ENCODE measurements around the gene LETMD1.
"Not testable (repeated sequence)": the region's sequence is repeated elsewhere in the genome, so short reads cannot be mapped to it uniquely, and the experiment has no call there.

LETMD1 gene

GRCh38 chr12:51047655-51048540 is at the start of gene LETMD1:
LETMD1 (plus strand) TSS chr12:51048327; CDS start chr12:51048357, 30 bp downstream.
- DNase-seq (ENCODE audit: low spot score): peak; percentile 93

- no peak for DNase-seq (ENCODE audit: low spot score)
Measured at GRCh38 chr12:50999093-50999492, 49.0 kb upstream of the LETMD1 start.

- no peak for DNase-seq (ENCODE audit: low spot score)
Measured at GRCh38 chr12:51000245-51000644, 47.9 kb upstream of the LETMD1 start.

GRCh38 chr12:51001799-51002198 is 46.3 kb upstream of the LETMD1 start:
- DNase-seq (ENCODE audit: low spot score): no peak

- DNase-seq (ENCODE audit: low spot score): no peak
Measured at GRCh38 chr12:51004504-51004903, 43.6 kb upstream of the LETMD1 start.

GRCh38 chr12:51005030-51005429 is 43.1 kb upstream of the LETMD1 start:
- DNase-seq (ENCODE audit: low spot score): no peak

GRCh38 chr12:51005671-51006070 is 42.5 kb upstream of the LETMD1 start:
- DNase-seq (ENCODE audit: low spot score): no peak

- no peak for DNase-seq (ENCODE audit: low spot score)
Measured at GRCh38 chr12:51008329-51009055, 39.6 kb upstream of the LETMD1 start.

- DNase-seq (ENCODE audit: low spot score): peak; percentile 63
Measured at GRCh38 chr12:51009056-51009440, 39.1 kb upstream of the LETMD1 start.

- DNase-seq (ENCODE audit: low spot score): no peak
Measured at GRCh38 chr12:51011955-51012354, 36.2 kb upstream of the LETMD1 start.

GRCh38 chr12:51012570-51013236 is 35.4 kb upstream of the LETMD1 start:
- no peak for DNase-seq (ENCODE audit: low spot score)

- DNase-seq (ENCODE audit: low spot score): no peak
Measured at GRCh38 chr12:51013441-51013840, 34.7 kb upstream of the LETMD1 start.

GRCh38 chr12:51014467-51014866 is 33.7 kb upstream of the LETMD1 start:
- not testable (repeated sequence) for DNase-seq (ENCODE audit: low spot score)

GRCh38 chr12:51017452-51017851 is 30.7 kb upstream of the LETMD1 start:
- DNase-seq (ENCODE audit: low spot score): no peak

- DNase-seq (ENCODE audit: low spot score): no peak
Measured at GRCh38 chr12:51018956-51019355, 29.2 kb upstream of the LETMD1 start.

- DNase-seq (ENCODE audit: low spot score): no peak
Measured at GRCh38 chr12:51019927-51020326, 28.2 kb upstream of the LETMD1 start.

- no peak for DNase-seq (ENCODE audit: low spot score)
Measured at GRCh38 chr12:51020448-51021182, 27.5 kb upstream of the LETMD1 start.

GRCh38 chr12:51021694-51022093 is 26.4 kb upstream of the LETMD1 start:
- no peak for DNase-seq (ENCODE audit: low spot score)

- DNase-seq (ENCODE audit: low spot score): no peak
Measured at GRCh38 chr12:51023625-51024382, 24.3 kb upstream of the LETMD1 start.

GRCh38 chr12:51025338-51025835 is 22.7 kb upstream of the LETMD1 start:
- DNase-seq (ENCODE audit: low spot score): no peak

Measured in CD4-positive, alpha-beta T cell treated with Interleukin-6 at 100 ng/mL for 8 hours (primary cell).